Stomach smooth muscle (tissue), 2 donors: ENCODE results near the gene FH.

ENCODE experiments used
- H3K27ac ChIP-seq: one replicate; pipeline ENCODE4 v1.7.0; 2013; ENCODE audit warnings: mild to moderate bottlenecking, low read length, inconsistent platforms
- H3K27me3 ChIP-seq, 2 donors: one replicate each; pipeline ENCODE4 v1.7.0; 2013; ENCODE audit warnings: low read length in 2 of 2; ENCODE audit not compliant: insufficient read depth in 2 of 2, control insufficient read depth in 1 of 2
- H3K36me3 ChIP-seq, 2 donors: one replicate each; pipeline ENCODE4 v1.7.0; 2013; ENCODE audit warnings: low read length in 2 of 2; ENCODE audit not compliant: control insufficient read depth in 2 of 2, insufficient read depth in 2 of 2
- H3K4me1 ChIP-seq: one replicate; pipeline ENCODE4 v1.7.0; 2013; ENCODE audit warnings: low read length; ENCODE audit not compliant: control insufficient read depth, insufficient read depth
- H3K4me3 ChIP-seq, 2 donors: one replicate each; pipeline ENCODE4 v1.7.0; 2013; ENCODE audit warnings: low read length in 2 of 2
- H3K9ac ChIP-seq, 2 donors: one replicate each; pipeline ENCODE4 v1.7.0; 2013; ENCODE audit warnings: low read length in 2 of 2, mild to moderate bottlenecking in 1 of 2
- H3K9me3 ChIP-seq, 2 donors: one replicate each; pipeline ENCODE4 v1.7.0; 2013; ENCODE audit warnings: low read length in 2 of 2; ENCODE audit not compliant: control insufficient read depth in 2 of 2
- donor health status: healthy.
- donor health status: Pancreatic carcinoma.

FH gene

DNA sequence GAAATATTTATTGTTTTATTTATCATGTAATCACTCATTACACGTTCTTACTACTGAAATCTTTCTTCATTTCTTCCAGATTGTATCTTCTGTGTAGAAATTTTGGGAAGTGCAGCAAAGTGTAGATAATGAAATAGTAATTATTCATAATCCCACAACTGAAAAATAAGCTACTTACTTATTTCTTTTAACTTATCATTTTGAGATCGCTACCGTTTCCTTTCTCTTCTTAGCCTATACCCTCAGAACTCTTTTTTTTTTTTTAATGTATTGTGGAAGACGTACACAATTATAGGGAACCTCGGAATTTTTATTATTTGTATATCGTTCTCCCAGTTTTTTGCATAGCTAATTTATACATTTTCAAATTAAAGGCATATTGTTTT is 518 bp upstream of the FH start:
- no peaks in the 10 kb centered on the region for H3K36me3 ChIP-seq
- H3K9me3 ChIP-seq, result no peaks in the 10 kb centered on the region
- no peak overlapping the region for H3K27ac ChIP-seq
- peak overlapping the region; percentile 48 to 55 for H3K9ac ChIP-seq
- H3K4me3 ChIP-seq, result peak overlapping the region; percentile 65 to 81
- no peaks in the 10 kb centered on the region for H3K4me1 ChIP-seq
- H3K27me3 ChIP-seq, result peaks cover 0 to 4% of the 10 kb centered on the region in 2 donors

DNA sequence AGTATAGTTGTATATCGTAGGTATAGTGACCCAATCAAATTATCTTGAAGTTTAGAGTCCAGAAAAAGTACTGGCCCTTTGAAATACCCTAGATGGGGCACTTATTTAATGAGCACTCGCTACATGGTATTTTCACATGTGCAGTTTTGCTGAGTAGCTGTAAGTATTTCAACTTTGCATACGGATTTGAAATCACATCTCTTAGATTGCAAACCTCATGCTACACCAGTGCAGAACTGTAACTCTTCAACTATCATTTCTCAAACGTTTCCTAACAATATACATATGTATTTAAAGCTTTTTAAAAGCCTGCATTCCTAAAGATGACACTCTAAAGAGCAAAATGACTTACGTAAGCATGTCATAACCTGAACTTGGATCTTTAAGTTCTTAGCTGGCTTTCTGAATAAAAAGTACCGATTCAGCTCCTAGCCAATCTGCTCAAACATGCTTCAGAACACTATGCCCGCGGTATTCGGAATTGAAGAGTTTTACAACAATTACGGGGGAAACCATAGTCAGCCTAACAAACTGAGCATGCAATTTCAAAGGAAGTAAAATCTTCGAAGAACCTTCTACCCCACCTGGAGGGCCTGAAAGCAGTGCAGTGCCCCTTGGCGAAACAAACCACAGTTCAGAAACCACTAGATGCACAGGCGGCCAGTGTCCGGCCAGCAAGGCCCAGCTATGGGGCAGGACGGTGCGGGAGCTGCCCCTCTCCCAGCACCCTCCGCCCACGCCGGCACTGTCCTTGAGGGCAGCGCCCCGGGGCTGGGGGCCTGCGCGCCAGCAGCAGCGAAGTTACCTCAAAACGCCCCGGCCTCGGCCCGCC is 863 bp downstream of the FH start:
- Histone ChIP-seq H3K9ac (peak overlapping the region; percentile 55 to 78), H3K27ac (peak overlapping the region; percentile 66), H3K4me1 (no peaks in the 10 kb centered on the region), H3K4me3 (peak overlapping the region; percentile 65 to 81), H3K27me3 (peaks cover 0 to 4% of the 10 kb centered on the region in 2 donors), H3K9me3 (no peaks in the 10 kb centered on the region), H3K36me3 (no peaks in the 10 kb centered on the region)

DNA sequence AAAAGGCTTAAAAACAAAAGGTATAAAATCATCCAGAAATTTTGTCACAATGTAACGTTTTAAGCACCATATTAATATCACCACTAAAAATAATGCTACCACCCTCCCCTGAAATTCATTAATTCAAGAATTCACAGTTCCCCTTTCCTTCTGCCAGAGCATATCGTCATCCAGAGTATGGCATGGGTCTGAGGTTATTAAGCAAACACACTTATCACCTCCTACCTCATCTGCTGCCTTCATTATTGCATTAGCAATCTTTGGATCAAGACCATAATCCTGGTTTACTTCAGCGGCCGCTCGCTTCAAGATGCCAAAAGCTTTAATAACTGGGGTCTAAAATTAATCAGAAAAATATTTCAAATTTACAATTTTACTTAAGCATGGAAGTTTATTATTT is 6.2 kb downstream of the FH start:
- Histone ChIP-seq H3K4me1 (no peaks in the 10 kb centered on the region), H3K4me3 (no peak overlapping the region), H3K27ac (no peak overlapping the region), H3K9ac (no peak overlapping the region), H3K27me3 (no peaks in the 10 kb centered on the region), H3K9me3 (no peaks in the 10 kb centered on the region), H3K36me3 (peaks cover 10 to 22% of the 10 kb centered on the region in 2 donors)

GRCh38 chr1:241507189-241507863 is 12.2 kb downstream of the FH start:
- Histone ChIP-seq H3K9ac (no peak overlapping the region), H3K36me3 (peaks cover 43 to 52% of the 10 kb centered on the region in 2 donors)

GRCh38 chr1:241503444-241503843 is 16.1 kb downstream of the FH start:
- H3K4me1 ChIP-seq, result no peaks in the 10 kb centered on the region
- no peaks in the 10 kb centered on the region for H3K27me3 ChIP-seq
- no peak overlapping the region for H3K27ac ChIP-seq
- H3K4me3 ChIP-seq, result no peak overlapping the region
- H3K9me3 ChIP-seq, result no peaks in the 10 kb centered on the region
- no peak overlapping the region for H3K9ac ChIP-seq
- peaks cover 32 to 49% of the 10 kb centered on the region in 2 donors for H3K36me3 ChIP-seq

More at GRCh38 chr1:241507189-241507863, 12.2 kb downstream of the FH start:
- Histone ChIP-seq H3K4me1 (no peaks in the 10 kb centered on the region), H3K9me3 (no peaks in the 10 kb centered on the region), H3K27me3 (no peaks in the 10 kb centered on the region), H3K27ac (no peak overlapping the region), H3K4me3 (no peak overlapping the region)

GRCh38 chr1:241499910-241500309 is 19.6 kb downstream of the FH start:
- Histone ChIP-seq H3K9me3 (no peaks in the 10 kb centered on the region), H3K27me3 (no peaks in the 10 kb centered on the region), H3K27ac (no peak overlapping the region), H3K4me3 (no peak overlapping the region), H3K4me1 (no peaks in the 10 kb centered on the region), H3K36me3 (peaks cover 27 to 43% of the 10 kb centered on the region in 2 donors), H3K9ac (no peak overlapping the region)

- Histone ChIP-seq H3K9me3 (no peaks in the 10 kb centered on the region), H3K27ac (no peak overlapping the region), H3K9ac (no peak overlapping the region), H3K4me1 (no peaks in the 10 kb centered on the region), H3K4me3 (no peak overlapping the region), H3K27me3 (no peaks in the 10 kb centered on the region), H3K36me3 (peaks cover 20 to 21% of the 10 kb centered on the region in 2 donors)
Observed at GRCh38 chr1:241495741-241496140, 23.8 kb downstream of the FH start.

- H3K4me3 ChIP-seq, result no peak overlapping the region
Observed at GRCh38 chr1:241488739-241489138, 30.8 kb downstream of the FH start.

DNA sequence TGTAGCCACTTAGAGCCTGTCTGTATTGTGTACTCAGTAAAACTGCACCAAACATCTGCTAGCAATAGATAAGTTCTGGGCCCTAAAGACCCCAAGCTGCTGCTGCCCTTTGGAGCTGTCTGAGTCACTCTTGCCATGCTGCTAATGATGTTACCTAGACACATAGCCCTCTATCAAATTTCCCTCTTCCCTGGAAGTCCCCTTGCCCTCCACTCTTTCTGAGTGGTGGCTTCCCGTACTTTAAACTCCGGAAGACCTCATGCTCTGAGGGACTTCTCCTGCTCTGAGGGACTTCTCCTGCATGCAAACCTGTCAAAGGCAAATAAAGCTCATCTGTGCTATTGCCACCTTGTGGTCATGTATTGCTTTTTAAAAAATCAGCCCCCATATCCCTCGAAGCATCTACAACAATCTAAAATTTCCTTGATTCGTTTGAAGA is 34.0 kb downstream of the FH start:
- no peak overlapping the region for H3K4me3 ChIP-seq
- no peak overlapping the region for H3K9ac ChIP-seq
- H3K4me1 ChIP-seq, result no peaks in the 10 kb centered on the region
- H3K27ac ChIP-seq, result no peak overlapping the region
- H3K36me3 ChIP-seq, result no peaks in the 10 kb centered on the region
- H3K9me3 ChIP-seq, result no peaks in the 10 kb centered on the region
- H3K27me3 ChIP-seq, result no peaks in the 10 kb centered on the region

More at GRCh38 chr1:241488739-241489138, 30.8 kb downstream of the FH start:
- no peaks in the 10 kb centered on the region for H3K9me3 ChIP-seq
- H3K9ac ChIP-seq, result no peak overlapping the region
- no peak overlapping the region for H3K27ac ChIP-seq
- no peaks in the 10 kb centered on the region for H3K4me1 ChIP-seq
- no peaks in the 10 kb centered on the region for H3K27me3 ChIP-seq
- peaks cover 0 to 3% of the 10 kb centered on the region in 2 donors for H3K36me3 ChIP-seq

- H3K4me1 ChIP-seq, result no peaks in the 10 kb centered on the region
- no peak overlapping the region for H3K27ac ChIP-seq
- H3K36me3 ChIP-seq, result no peaks in the 10 kb centered on the region
- H3K4me3 ChIP-seq, result no peak overlapping the region
- H3K27me3 ChIP-seq, result no peaks in the 10 kb centered on the region
- H3K9ac ChIP-seq, result no peak overlapping the region
- no peaks in the 10 kb centered on the region for H3K9me3 ChIP-seq
Observed at GRCh38 chr1:241485145-241485544, 34.4 kb downstream of the FH start.
